RWPE2 (cell line): ENCODE measurements around the gene LDLRAD4.

Source experiments
- ATAC-seq: fragments of 200-7000 bp; cut with Tn5 transposase; 3 replicates; pipeline ENCODE4 v1.9.1; 2021; ENCODE audit warnings: low read depth
- DNase-seq: peaks from one replicate; pipeline ENCODE4 v3.0.0-alpha.2; 2020; ENCODE audit warnings: low spot score
- H3K27ac ChIP-seq: fragments of 450-650 bp; 2 replicates; pipeline ENCODE4 v1.5.1; 2017; ENCODE audit warnings: mild to moderate bottlenecking; ENCODE audit not compliant: poor library complexity, severe bottlenecking
- H3K27me3 ChIP-seq: fragments of 250-450 bp; sonication (Bioruptor Pico); 2 replicates; pipeline ENCODE4 v1.5.1; 2021; ENCODE audit warnings: mild to moderate bottlenecking, moderate library complexity; ENCODE audit not compliant: insufficient read depth, poor library complexity, severe bottlenecking
- H3K36me3 ChIP-seq: fragments of 250-450 bp; sonication (Bioruptor Pico); 2 replicates; pipeline ENCODE4 v1.5.1; 2020; ENCODE audit warnings: low read depth, mild to moderate bottlenecking, moderate library complexity
- H3K4me1 ChIP-seq: fragments of 250-450 bp; sonication (Bioruptor Pico); 2 replicates; pipeline ENCODE4 v1.5.1; 2021; ENCODE audit warnings: mild to moderate bottlenecking, moderate library complexity; ENCODE audit not compliant: insufficient read depth, poor library complexity, severe bottlenecking
- H3K4me3 ChIP-seq: fragments of 250-450 bp; sonication (Bioruptor Pico); 2 replicates; pipeline ENCODE4 v1.5.1; 2021; ENCODE audit warnings: mild to moderate bottlenecking, moderate library complexity; ENCODE audit not compliant: severe bottlenecking
- H3K9me3 ChIP-seq: fragments of 250-450 bp; sonication (Bioruptor Pico); 2 replicates; pipeline ENCODE4 v1.5.1; 2021; ENCODE audit warnings: mild to moderate bottlenecking, moderate library complexity; ENCODE audit not compliant: severe bottlenecking
- CTCF ChIP-seq: fragments of 450-650 bp; IDR thresholded peaks from one replicate; pipeline ENCODE4 v1.5.1; 2017; ENCODE audit warnings: mild to moderate bottlenecking, moderate library complexity; ENCODE audit not compliant: poor library complexity, severe bottlenecking

LDLRAD4 gene

GRCh38 chr18:13579874-13580273, 361.3 kb downstream of the LDLRAD4 start:
- no peaks in the 10 kb centered on the region for H3K27me3 ChIP-seq
- no peak for TF ChIP-seq CTCF
- H3K4me1 ChIP-seq, result no peaks in the 10 kb centered on the region
- DNase-seq (no peak), ATAC-seq (no peak)
- no peak overlapping the region for H3K27ac ChIP-seq
- H3K9me3 ChIP-seq, result no peaks in the 10 kb centered on the region
- H3K36me3 ChIP-seq, result no peaks in the 10 kb centered on the region
- H3K4me3 ChIP-seq, result no peak overlapping the region

GRCh38 chr18:13580351-13580750, 361.8 kb downstream of the LDLRAD4 start:
- TF ChIP-seq CTCF, result no peak
- no peak overlapping the region for H3K4me3 ChIP-seq
- no peak for ATAC-seq

GRCh38 chr18:13580991-13581390, 362.4 kb downstream of the LDLRAD4 start:
- H3K9me3 ChIP-seq, result no peaks in the 10 kb centered on the region
- no peak for ATAC-seq
- no peaks in the 10 kb centered on the region for H3K27me3 ChIP-seq
- H3K36me3 ChIP-seq, result no peaks in the 10 kb centered on the region
- no peak overlapping the region for H3K27ac ChIP-seq
- DNase-seq, result no peak
- no peaks in the 10 kb centered on the region for H3K4me1 ChIP-seq
- no peak overlapping the region for H3K4me3 ChIP-seq
- no peak for TF ChIP-seq CTCF

More at GRCh38 chr18:13580351-13580750, 361.8 kb downstream of the LDLRAD4 start:
- H3K36me3 ChIP-seq, result no peaks in the 10 kb centered on the region
- H3K27me3 ChIP-seq, result no peaks in the 10 kb centered on the region
- no peak for DNase-seq
- H3K27ac ChIP-seq, result no peak overlapping the region
- H3K9me3 ChIP-seq, result no peaks in the 10 kb centered on the region
- H3K4me1 ChIP-seq, result no peaks in the 10 kb centered on the region

- H3K27ac ChIP-seq, result no peak overlapping the region
- no peak for DNase-seq
- no peak for TF ChIP-seq CTCF
Measured at GRCh38 chr18:13581496-13582177, 363.1 kb downstream of the LDLRAD4 start.

GRCh38 chr18:13582178-13582670, 363.7 kb downstream of the LDLRAD4 start:
- Histone ChIP-seq H3K4me3 (no peak overlapping the region), H3K9me3 (no peaks in the 10 kb centered on the region), H3K4me1 (no peaks in the 10 kb centered on the region), H3K36me3 (no peaks in the 10 kb centered on the region), H3K27me3 (no peaks in the 10 kb centered on the region), H3K27ac (no peak overlapping the region)
- DNase-seq, result no peak
- no peak for ATAC-seq
- no peak for TF ChIP-seq CTCF

More at GRCh38 chr18:13581496-13582177, 363.1 kb downstream of the LDLRAD4 start:
- no peaks in the 10 kb centered on the region for H3K9me3 ChIP-seq
- no peak overlapping the region for H3K4me3 ChIP-seq
- no peak for ATAC-seq
- no peaks in the 10 kb centered on the region for H3K36me3 ChIP-seq
- no peaks in the 10 kb centered on the region for H3K4me1 ChIP-seq
- H3K27me3 ChIP-seq, result no peaks in the 10 kb centered on the region
